Activated CD8-positive, alpha-beta memory T cell treated with anti-CD3 and anti-CD28 coated beads for 48 hours (primary cell): ENCODE measurements around the gene ZNF408.

Experiments
- DNase-seq, 3 experiments: peaks; one replicate each; pipeline ENCODE4 v3.0.0-alpha.2; 2020; ENCODE audit warnings: low read depth in 2 of 3, low spot score in 2 of 3

ZNF408 gene

GRCh38 chr11:46725338-46726205 lies 24.7 kb downstream of the ZNF408 start:
- DNase-seq: no peak

DNA sequence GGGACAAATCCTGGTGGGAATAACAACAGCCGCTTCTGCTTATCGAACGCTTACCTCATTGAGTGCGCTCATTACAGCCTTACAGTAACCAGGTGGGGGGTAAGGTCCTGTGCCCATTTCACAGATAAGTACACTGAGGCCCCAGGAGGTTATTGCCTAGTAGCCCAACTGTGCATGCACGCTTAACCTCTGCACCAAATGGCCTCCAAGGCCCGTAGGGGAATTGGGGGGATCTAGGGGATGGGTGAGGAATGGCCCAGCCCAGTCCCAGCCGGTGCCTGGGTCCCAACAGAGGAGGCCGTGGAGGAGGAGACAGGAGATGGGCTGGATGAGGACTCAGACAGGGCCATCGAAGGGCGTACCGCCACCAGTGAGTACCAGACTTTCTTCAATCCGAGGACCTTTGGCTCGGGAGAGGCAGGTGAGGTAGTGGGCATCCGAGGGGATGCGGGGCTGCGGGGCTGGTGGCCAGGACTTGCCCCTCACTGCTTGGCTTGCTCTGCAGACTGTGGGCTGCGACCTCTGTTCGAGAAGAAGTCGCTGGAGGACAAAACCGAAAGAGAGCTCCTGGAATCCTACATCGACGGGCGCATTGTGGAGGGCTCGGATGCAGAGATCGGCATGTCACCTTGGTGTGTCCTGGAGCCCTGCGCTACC lies 25.5 kb downstream of the ZNF408 start:
- no peak for DNase-seq

- DNase-seq: no peak
Observed at GRCh38 chr11:46727952-46728658, 27.3 kb downstream of the ZNF408 start.

DNA sequence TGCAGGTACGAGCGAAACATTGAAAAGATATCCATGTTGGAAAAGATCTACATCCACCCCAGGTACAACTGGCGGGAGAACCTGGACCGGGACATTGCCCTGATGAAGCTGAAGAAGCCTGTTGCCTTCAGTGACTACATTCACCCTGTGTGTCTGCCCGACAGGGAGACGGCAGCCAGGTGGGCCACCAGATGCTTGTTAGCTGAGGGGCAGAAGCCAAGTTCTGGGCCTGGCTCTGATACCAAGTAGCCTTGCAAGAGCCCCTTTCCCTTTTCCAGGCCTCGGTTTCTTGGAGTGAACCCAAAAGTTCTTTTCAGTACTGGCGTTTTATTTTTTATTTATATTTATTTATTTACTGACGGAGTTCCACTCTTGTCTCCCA lies 27.8 kb downstream of the ZNF408 start:
- DNase-seq: no peak

DNA sequence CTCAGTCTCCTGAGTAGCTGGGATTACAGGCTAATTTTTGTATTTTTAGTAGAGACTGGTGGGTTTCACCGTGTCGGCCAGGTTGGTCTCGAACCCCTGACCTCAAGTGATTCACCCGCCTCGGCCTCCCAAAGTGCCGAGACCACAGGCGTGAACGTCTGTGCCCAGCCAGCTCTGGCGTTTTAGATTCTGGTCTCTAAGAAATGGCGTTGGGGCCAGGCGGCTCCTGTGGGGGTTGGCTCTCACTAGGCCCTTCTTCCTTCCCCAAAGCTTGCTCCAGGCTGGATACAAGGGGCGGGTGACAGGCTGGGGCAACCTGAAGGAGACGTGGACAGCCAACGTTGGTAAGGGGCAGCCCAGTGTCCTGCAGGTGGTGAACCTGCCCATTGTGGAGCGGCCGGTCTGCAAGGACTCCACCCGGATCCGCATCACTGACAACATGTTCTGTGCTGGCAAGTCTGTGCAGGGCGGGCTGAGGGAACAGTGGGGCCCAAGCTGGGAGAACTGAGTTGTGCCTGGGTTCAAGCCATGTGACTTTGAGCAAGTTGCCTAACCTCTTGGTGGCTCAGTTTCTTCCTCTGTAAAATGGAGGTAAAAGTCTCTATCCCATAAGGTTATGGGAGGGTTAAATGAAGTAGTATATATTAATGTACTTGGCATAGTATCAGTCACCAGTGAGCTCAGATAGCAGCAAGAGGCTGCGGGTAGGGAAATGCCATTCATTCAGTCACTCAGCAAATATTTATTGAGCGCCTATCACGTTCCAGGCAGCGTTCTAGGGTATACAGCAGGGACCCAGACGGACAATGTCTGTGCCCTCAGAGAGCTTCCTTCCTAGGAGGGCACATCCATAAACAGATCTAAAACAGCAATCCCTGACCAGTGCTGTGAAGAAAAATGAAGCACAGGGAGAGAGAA lies 28.5 kb downstream of the ZNF408 start:
- DNase-seq: no peak

- DNase-seq: no peak
Observed at GRCh38 chr11:46731545-46731944, 30.7 kb downstream of the ZNF408 start.

- no peak for DNase-seq
Observed at GRCh38 chr11:46733234-46733633, 32.4 kb downstream of the ZNF408 start.

DNA sequence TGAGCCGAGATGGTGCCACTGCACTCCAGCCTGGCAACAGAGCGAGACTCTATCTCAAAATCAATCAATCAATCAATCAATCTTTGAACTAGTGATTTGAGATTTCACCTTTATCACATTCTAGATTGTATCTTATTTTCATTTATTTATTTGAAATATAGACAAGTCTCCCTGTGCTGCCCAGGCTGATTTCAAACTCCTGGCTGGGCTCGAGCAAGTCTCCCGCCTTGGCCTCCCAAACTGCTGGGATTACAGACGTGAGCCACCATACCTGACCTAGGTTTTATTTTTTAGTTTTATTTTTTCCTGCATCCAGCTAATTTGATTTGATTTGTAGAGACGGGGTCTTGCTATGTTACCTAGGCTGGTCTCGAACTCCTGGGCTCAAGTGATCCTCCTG lies 35.3 kb downstream of the ZNF408 start:
- DNase-seq: no peak

DNA sequence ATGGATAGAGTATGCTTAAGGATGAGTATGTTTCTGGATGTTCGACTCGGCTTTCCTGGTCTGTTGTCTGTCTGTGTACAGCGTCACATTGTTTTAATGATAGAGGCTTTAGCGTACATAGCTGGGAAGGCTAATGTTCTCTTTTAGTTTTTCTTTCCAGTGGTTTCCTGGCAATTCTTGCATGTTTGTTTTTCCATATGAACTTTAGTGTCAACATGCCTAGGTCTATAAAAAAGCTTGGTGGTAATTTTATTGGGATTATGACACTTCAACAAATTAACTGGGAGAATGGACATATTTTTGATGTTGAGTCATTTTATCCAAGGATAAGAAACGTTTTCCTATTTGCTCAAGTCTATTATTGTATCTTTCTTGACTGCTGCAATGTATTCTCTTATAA lies 35.8 kb downstream of the ZNF408 start:
- no peak for DNase-seq

DNA sequence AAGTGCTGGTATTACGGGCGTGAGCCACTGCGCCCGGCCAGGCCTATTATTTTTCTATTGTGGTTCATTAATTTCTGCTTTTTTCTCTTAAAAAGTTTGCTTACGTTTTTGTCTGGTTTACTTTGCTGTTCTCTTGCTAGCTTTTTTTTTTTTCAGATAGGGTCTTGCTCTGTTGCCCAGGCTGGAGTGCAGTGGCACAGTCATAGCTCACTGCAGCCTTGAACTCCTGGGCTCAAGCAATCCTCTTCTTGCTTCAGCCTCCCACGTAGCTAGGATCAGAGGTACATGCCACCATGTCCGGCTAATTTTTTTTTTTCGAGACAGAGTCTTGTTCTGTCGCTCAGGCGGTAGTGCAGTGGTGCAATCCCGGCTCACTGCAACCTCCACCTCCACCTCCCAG lies 36.9 kb downstream of the ZNF408 start:
- no peak for DNase-seq

DNA sequence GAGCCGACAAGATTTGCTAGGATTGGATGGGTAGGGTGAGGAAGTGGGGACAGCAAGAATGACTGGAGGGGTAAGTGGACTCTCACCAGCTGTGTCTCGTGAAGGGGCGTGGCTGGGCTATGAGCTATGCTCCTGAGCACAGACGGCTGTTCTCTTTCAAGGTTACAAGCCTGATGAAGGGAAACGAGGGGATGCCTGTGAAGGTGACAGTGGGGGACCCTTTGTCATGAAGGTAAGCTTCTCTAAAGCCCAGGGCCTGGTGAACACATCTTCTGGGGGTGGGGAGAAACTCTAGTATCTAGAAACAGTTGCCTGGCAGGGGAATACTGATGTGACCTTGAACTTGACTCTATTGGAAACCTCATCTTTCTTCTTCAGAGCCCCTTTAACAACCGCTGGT lies 38.1 kb downstream of the ZNF408 start:
- no peak for DNase-seq

- no peak for DNase-seq
Observed at GRCh38 chr11:46741600-46742484, 41.0 kb downstream of the ZNF408 start.

- DNase-seq: no peak
Observed at GRCh38 chr11:46743043-46743442, 42.2 kb downstream of the ZNF408 start.

- DNase-seq: no peak
Observed at GRCh38 chr11:46743693-46744339, 43.0 kb downstream of the ZNF408 start.

GRCh38 chr11:46745328-46745727 lies 44.5 kb downstream of the ZNF408 start:
- DNase-seq: no peak

GRCh38 chr11:46745995-46746394 lies 45.2 kb downstream of the ZNF408 start:
- no peak for DNase-seq

DNA sequence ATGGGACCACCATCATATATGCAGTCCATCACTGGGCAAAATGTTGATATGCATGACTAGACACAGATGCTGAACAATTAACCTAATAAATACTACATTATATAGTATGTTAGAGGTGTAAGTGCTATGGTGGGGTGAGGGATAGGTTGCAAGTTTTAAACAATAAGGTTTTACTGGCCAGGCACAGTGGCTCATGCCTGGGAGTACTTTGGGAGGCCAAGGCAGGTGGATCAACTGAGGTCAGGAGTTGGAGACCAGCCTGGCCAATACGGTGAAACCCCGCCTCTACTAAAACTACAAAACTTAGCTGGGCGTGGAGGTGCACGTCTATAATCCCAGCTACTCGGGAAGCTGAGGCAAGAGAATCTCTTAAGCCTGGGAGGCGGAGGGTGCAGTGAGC lies 46.3 kb downstream of the ZNF408 start:
- no peak for DNase-seq
